B cell (primary cell): ENCODE measurements around the gene EBPL. TPM values are rescaled to one million over a fixed set of nuclear protein-coding genes. Genes with fewer than 3 reads are reported as not detected.

ENCODE experiments used
- ATAC-seq: fragments of 200-7000 bp; cut with Tn5 transposase; one replicate; pipeline ENCODE4 v1.10.0; 2021; ENCODE audit warnings: low read depth, mild to moderate bottlenecking, moderate number of reproducible peaks, moderate library complexity
- CTCF ChIA-PET: fragments of 350-600 bp; sonication (Branson Sonifier 250); formaldehyde crosslinking; loops from one replicate; lab custom pipeline; 2021; ENCODE audit warnings: antibody characterized with exemption, inconsistent platforms; lab: Charles Lee
- POLR2A ChIA-PET: fragments of 350-600 bp; sonication (Branson Sonifier 250); formaldehyde crosslinking; loops from one replicate; lab custom pipeline; 2021; ENCODE audit warnings: antibody characterized with exemption; lab: Charles Lee
- DNase-seq: peaks from one replicate; pipeline ENCODE4 v3.0.0; 2013
- H2AFZ ChIP-seq: 2 replicates; pipeline ENCODE4 v1.6.1; 2012; ENCODE audit warnings: mild to moderate bottlenecking, low read depth, low read length; ENCODE audit not compliant: insufficient read depth, poor library complexity, severe bottlenecking
- H3K27ac ChIP-seq, 2 donors: 1 replicate in 1 of 2; 2 replicates in 1 of 2; pipeline ENCODE4 v1.5.1; 2012 to 2013; ENCODE audit warnings: low read length in 2 of 2, mild to moderate bottlenecking in 2 of 2, moderate library complexity in 1 of 2
- H3K27me3 ChIP-seq, 4 experiments: fragments of 200-600 bp in 1 of 4; sonication (generic) in 1 of 4; replicated peaks in 1 of 4; 1 replicate in 2 of 4; 2 replicates in 2 of 4; pipeline versions ENCODE4 v1.6.1 to v1.7.0; 2013 to 2016; ENCODE audit warnings: low read length in 3 of 4, mild to moderate bottlenecking in 2 of 4, mixed read lengths in 1 of 4, moderate library complexity in 1 of 4; ENCODE audit not compliant: insufficient read depth in 4 of 4, control insufficient read depth in 3 of 4; ENCODE audit errors: control extremely low read depth in 1 of 4
- H3K36me3 ChIP-seq, 2 experiments: replicated peaks in 1 of 2; 1 replicate in 1 of 2; 2 replicates in 1 of 2; pipeline versions ENCODE4 v1.6.1 to v1.7.1; 2013; ENCODE audit warnings: low read length in 1 of 2; ENCODE audit not compliant: insufficient read depth in 2 of 2, control insufficient read depth in 1 of 2; ENCODE audit errors: control extremely low read depth in 1 of 2, extremely low read depth in 1 of 2
- H3K4me1 ChIP-seq, 2 donors: fragments of 200-600 bp in 1 of 2; sonication (generic) in 1 of 2; 1 replicate in 1 of 2; 2 replicates in 1 of 2; pipeline versions ENCODE4 v1.5.1 to v1.6.1; 2013 to 2017; ENCODE audit warnings: low read length in 2 of 2; ENCODE audit not compliant: control insufficient read depth in 2 of 2, insufficient read depth in 2 of 2
- H3K4me2 ChIP-seq: replicated peaks from 2 replicates; pipeline ENCODE3; 2012; ENCODE audit warnings: mild to moderate bottlenecking, low read depth, low read length; ENCODE audit not compliant: poor library complexity, severe bottlenecking
- H3K4me3 ChIP-seq, 5 experiments: fragments of 200-600 bp in 1 of 5; sonication (generic) in 1 of 5; 1 replicate in 3 of 5; 2 replicates in 2 of 5; pipeline versions ENCODE4 v1.5.1 to v1.7.0; 2011 to 2016; ENCODE audit warnings: low read length in 4 of 5, mild to moderate bottlenecking in 4 of 5, low read depth in 2 of 5, control low read depth in 1 of 5, moderate library complexity in 1 of 5; ENCODE audit not compliant: insufficient read depth in 1 of 5; ENCODE audit errors: control extremely low read depth in 1 of 5, extremely low read depth in 1 of 5
- H3K79me2 ChIP-seq: fragments of 200-600 bp; sonication (generic); one replicate; pipeline ENCODE4 v1.6.0; 2016; ENCODE audit warnings: low read length; ENCODE audit not compliant: control insufficient read depth, insufficient read depth
- H3K9ac ChIP-seq: fragments of 200-600 bp; sonication (generic); 2 replicates; pipeline ENCODE4 v1.6.1; 2017; ENCODE audit warnings: mild to moderate bottlenecking, low read length, moderate library complexity
- H3K9me3 ChIP-seq, 3 donors: one replicate each; pipeline versions ENCODE4 v1.6.1 to v1.7.1; 2013; ENCODE audit warnings: low read length in 2 of 3; ENCODE audit not compliant: control insufficient read depth in 2 of 3, insufficient read depth in 1 of 3; ENCODE audit errors: control extremely low read depth in 1 of 3
- H4K20me1 ChIP-seq: 2 replicates; pipeline ENCODE4 v1.6.0; 2012; ENCODE audit warnings: mild to moderate bottlenecking, low read length; ENCODE audit not compliant: insufficient read depth, control insufficient read depth, poor library complexity, severe bottlenecking
- H3K27ac Mint-ChIP-seq: one replicate; pipeline ENCODE4 v1.8.0; 2021; ENCODE audit warnings: mixed read lengths
- H3K27me3 Mint-ChIP-seq: one replicate; pipeline ENCODE4 v1.8.0; 2021; ENCODE audit warnings: mixed read lengths
- H3K4me1 Mint-ChIP-seq: one replicate; pipeline ENCODE4 v1.8.0; 2021; ENCODE audit warnings: mixed read lengths
- H3K4me3 Mint-ChIP-seq: one replicate; pipeline ENCODE4 v1.8.0; 2021; ENCODE audit warnings: mixed read lengths
- H3K9me3 Mint-ChIP-seq: one replicate; pipeline ENCODE4 v1.8.0; 2022; ENCODE audit warnings: mixed read lengths; ENCODE audit not compliant: insufficient read depth
- EZH2 ChIP-seq: IDR thresholded peaks from 2 replicates; pipeline ENCODE4 v1.6.1; 2012; ENCODE audit warnings: borderline replicate concordance, low read depth, mild to moderate bottlenecking, moderate library complexity, low read length; ENCODE audit not compliant: insufficient read depth, poor library complexity, severe bottlenecking
- WGBS: methylation state at CpG from one replicate; pipeline ENCODE4 v1.1.5; 2013; ENCODE audit warnings: missing lambda C conversion rate; ENCODE audit not compliant: insufficient coverage; 5-methylcytosine and 5-hydroxymethylcytosine counted together
- intact Hi-C: fragments of 100-400 bp; cut with micrococcal nuclease; formaldehyde crosslinking; loops from one replicate; pipeline ENCODE4 v1.10.0; 2022
- polyA plus RNA-seq: library from polyadenylated mRNA; depleted of rRNA; stranded (reverse); fragments of >200 nt; gene quantifications from 2 replicates; pipeline ENCODE4 v1.2.3, GENCODE V29; 2012
- total RNA-seq, 2 donors: library from RNA; stranded (reverse); fragments of 120-200 nt in 1 of 2; gene quantifications; 1 replicate in 1 of 2; 2 replicates in 1 of 2; pipeline versions ENCODE4 v1.2.3 to v1.2.4, GENCODE V29; 2013 to 2022
- TF ChIP-seq, protein P1 (sequence below): fragments of 200-600 bp; IDR thresholded peaks from one replicate; pipeline ENCODE4 v1.8.0; 2022; ENCODE audit warnings: antibody characterized with exemption, mild to moderate bottlenecking

The EBPL gene
- total and polyA plus RNA-seq, 2 donors (not counting 1 experiment from before 2014, with no cell fraction given), result 16.0 to 20.1 TPM

DNA sequence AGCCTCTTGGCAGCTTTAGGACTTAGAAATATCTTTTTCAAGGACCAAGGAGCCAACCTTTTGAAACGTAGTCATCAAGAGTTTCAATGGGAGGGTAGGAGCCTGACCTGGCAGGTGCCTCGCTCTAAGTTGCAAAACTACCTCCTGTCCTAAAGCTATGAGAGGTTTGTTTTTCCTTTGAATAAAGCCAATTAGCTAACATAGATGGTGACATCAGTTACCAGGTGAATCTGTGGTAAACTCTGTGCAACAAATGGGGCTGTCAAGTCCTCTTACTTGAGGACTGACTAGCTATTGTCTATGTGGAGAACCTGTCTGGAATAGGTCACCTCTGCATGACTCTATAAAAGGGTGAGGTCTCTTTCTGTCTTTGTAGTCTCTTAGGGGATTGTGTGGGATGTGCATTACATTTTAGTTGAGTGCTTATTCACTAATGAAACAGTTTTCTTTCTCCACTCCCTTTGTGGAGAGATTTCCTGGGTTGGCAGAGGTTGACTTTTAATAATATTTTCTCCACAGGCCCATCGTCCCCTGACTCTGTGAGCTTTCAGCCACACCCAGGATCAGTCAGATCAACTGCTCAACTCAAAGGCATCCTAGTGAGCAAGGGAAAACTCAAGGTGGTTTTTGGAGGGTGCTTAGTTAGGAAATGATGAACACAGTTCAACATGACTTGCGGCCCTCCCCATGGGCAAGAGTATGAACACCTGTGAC is 53.1 kb downstream of the EBPL start:
- Mint-ChIP-seq H3K27ac (peak overlapping the region; percentile 41), H3K9me3 (no peaks in the 10 kb centered on the region), H3K4me1 (peaks cover 53% of the 10 kb centered on the region), H3K4me3 (no peak overlapping the region), H3K27me3 (no peaks in the 10 kb centered on the region)
- Histone ChIP-seq H3K9ac (no peak overlapping the region), H3K79me2 (peaks cover 8% of the 10 kb centered on the region), H3K4me1 (peaks cover 22 to 26% of the 10 kb centered on the region in 2 donors), H4K20me1 (peaks cover 5% of the 10 kb centered on the region), H3K4me3 (no peak overlapping the region), H2AFZ (no peak overlapping the region), H3K36me3 (peaks cover 0 to 4% of the 10 kb centered on the region in 2 experiments), H3K27me3 (no peaks in the 10 kb centered on the region), H3K27ac (no peak overlapping the region), H3K9me3 (no peaks in the 10 kb centered on the region), H3K4me2 (no peak overlapping the region)
- ATAC-seq (no peak), DNase-seq (no peak)
- WGBS, result 100% methylated on average over 2 of the region's 4 CpGs
- intact Hi-C loops, result no loop called here
- ChIA-PET POLR2A (no interaction called here), CTCF (no interaction called here)
- TF ChIP-seq EZH2, result no peak
- TF ChIP-seq, protein P1, sequence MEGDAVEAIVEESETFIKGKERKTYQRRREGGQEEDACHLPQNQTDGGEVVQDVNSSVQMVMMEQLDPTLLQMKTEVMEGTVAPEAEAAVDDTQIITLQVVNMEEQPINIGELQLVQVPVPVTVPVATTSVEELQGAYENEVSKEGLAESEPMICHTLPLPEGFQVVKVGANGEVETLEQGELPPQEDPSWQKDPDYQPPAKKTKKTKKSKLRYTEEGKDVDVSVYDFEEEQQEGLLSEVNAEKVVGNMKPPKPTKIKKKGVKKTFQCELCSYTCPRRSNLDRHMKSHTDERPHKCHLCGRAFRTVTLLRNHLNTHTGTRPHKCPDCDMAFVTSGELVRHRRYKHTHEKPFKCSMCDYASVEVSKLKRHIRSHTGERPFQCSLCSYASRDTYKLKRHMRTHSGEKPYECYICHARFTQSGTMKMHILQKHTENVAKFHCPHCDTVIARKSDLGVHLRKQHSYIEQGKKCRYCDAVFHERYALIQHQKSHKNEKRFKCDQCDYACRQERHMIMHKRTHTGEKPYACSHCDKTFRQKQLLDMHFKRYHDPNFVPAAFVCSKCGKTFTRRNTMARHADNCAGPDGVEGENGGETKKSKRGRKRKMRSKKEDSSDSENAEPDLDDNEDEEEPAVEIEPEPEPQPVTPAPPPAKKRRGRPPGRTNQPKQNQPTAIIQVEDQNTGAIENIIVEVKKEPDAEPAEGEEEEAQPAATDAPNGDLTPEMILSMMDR, result no peak

DNA sequence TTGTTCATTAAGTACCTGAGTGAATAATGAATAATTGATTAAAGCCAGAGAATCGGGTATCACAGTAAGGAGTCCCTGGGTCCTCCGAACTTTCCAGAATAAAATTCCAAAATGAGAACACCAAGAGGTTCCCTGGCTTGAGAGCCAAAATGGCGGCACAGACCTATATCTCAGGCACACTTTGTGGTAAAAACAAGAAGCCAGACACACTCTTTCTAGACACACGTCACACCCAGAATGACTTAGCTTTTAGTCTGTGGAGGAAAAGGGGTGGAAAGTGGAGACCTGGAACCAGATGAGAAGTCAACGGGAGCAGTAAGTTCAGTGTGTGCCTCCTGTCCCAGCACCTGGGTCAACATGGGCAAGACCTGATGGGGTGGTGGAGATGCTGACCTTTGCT is 54.6 kb downstream of the EBPL start:
- Histone ChIP-seq H4K20me1 (peaks cover 8% of the 10 kb centered on the region), H3K79me2 (peaks cover 8% of the 10 kb centered on the region), H3K27me3 (no peaks in the 10 kb centered on the region), H2AFZ (no peak overlapping the region), H3K27ac (peak overlapping the region in 1 of 2 donors; percentile 58), H3K36me3 (peaks cover 0 to 6% of the 10 kb centered on the region in 2 experiments), H3K9ac (no peak overlapping the region), H3K4me2 (peak overlapping the region; percentile 68), H3K9me3 (no peaks in the 10 kb centered on the region), H3K4me1 (peaks cover 13 to 19% of the 10 kb centered on the region in 2 donors), H3K4me3 (no peak overlapping the region)
- ChIA-PET POLR2A (no interaction called here), CTCF (no interaction called here)
- TF ChIP-seq EZH2, result no peak
- TF ChIP-seq, protein P1, result no peak
- ATAC-seq (no peak), DNase-seq (no peak)
- intact Hi-C loops, result no loop called here
- peak overlapping the region; percentile 87 for H3K27ac Mint-ChIP-seq
- no peaks in the 10 kb centered on the region for H3K27me3 Mint-ChIP-seq
- 100% methylated on average over 3 of the region's 5 CpGs for WGBS
- H3K9me3 Mint-ChIP-seq, result no peaks in the 10 kb centered on the region
- peaks cover 56% of the 10 kb centered on the region for H3K4me1 Mint-ChIP-seq
- peak overlapping the region; percentile 78 for H3K4me3 Mint-ChIP-seq
